ENCODE measurements around the gene DLX1.

Gene DLX1

GRCh38 chr2:172088245-172089004, 3.1 kb downstream of the DLX1 start:
- DNase-seq = no peak

- DNase-seq = no peak
Measured at GRCh38 chr2:172089005-172089504, 3.7 kb downstream of the DLX1 start.

GRCh38 chr2:172089633-172090032, 4.3 kb downstream of the DLX1 start:
- DNase-seq = no peak

DNA sequence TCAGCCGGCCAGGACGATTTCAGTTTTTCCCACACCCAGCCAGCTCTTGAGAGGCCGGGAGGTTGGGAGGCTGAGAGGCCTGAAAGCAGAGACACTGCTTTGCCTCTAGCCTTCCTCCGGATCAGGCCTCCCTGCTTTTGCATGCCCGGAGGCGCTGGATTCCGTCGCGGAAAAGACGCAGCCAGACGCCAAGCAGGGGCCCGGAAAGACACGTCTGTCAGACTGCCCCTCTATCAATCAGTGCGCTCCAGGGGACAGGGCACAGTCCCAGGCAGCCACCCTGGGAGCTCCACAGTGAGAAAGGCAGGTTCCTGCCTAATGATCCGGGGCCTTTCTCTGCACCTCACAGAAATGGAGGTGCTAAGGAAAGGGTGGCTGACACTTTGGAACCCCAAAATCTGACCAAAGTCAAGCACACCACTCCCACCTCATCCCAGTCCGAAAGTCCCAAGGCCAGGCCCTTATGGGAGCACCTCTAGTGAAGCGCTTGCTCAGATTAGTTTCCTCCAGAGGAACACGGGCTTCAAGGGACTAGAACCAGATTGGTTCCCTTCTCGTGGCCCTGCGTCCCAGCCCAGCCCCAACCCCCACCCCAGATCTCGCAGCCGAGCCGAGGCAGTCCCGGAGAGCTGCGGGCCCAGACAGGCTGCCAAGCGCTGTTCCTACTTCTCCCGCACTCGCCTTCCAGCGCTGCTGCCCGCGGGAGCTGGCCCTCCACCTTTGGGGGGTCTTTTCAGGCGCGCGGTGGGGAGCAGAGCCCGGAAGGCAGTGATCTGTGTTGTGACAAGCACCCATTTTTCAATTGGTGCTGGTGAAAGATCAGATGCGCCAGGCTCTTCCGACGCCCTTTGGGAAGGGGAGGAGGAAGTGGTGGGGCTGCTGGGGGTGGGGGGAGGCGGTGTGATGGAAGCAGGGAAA, 5.0 kb downstream of the DLX1 start:
- no peak for DNase-seq

- DNase-seq = no peak
Measured at GRCh38 chr2:172091000-172091641, 5.8 kb downstream of the DLX1 start.

- DNase-seq = no peak
Measured at GRCh38 chr2:172091761-172092566, 6.7 kb downstream of the DLX1 start.

DNA sequence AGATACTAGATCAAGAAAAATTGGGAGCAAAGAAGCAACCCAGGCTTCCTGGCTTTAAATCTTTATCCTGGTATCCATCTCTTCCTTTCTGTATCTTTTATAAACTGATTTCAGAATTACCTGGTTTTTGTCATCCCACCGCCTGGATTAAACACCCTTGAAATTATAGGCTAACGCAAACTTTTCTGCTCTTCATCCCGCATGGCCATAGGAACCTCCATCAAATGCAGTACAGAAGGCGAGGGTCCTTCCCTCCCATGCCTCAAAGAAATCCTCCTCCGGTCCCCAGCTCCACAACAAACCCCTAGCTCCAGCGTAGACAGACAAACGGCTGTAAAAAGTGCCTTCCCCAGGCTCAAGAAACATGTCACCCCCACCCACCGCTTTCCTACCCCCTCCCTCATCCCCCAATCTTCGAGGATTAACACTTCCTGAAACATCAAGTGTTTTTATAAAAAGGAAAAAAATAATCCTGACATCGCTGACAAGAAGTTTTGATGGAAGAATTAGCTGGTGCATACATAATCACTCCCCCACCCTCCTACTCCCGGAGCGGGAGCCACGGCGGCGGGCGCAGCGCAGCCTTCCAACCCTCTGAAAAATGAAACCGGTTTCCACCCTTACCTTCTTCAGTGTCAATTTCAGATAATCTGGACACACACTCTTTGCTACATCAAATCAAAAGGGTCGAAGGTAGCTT, 7.6 kb downstream of the DLX1 start:
- no peak for DNase-seq

GRCh38 chr2:172093416-172094293, 8.3 kb downstream of the DLX1 start:
- no peak for DNase-seq

- DNase-seq = no peak
Measured at GRCh38 chr2:172094294-172095145, 9.2 kb downstream of the DLX1 start.

DNA sequence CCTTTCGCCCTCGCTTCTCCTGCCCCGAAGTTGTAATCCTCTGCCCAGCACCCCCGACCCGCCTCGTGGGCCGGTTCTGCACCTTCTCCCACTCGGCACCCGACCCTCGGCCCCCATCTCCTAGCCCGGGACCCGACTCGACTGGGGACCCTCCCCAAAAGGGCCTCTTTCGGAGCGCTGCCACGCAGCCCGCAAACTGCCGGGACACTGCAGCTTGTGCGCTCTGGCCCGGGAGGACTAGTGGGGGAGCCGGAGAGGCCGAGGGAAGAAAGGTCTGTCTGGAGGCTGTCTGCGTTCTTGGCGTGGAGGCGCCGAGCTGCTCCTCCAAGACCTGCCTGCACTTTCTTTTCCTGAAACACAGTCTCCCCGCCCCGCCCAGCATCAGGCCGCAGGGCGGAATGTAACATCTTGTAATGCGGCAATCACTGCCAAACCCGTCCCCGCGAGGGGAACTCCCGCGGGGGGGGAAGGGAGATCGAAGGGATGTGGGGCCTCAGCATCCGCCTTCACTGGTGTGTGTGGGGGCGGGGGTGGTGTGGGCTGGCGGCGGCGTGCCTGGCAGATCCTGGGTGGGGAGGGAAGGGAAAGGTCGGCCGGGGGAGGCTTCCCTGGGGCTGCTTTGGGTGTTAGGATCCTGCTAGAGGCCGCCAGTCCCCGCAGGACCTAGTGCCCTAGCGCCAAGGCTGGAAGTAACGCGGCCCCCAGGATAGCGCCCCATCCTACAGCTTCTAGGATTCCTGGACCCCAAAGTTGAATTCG, 10.0 kb downstream of the DLX1 start:
- DNase-seq = peak; percentile 75

- no peak for DNase-seq
Measured at GRCh38 chr2:172095905-172096625, 10.8 kb downstream of the DLX1 start.

DNA sequence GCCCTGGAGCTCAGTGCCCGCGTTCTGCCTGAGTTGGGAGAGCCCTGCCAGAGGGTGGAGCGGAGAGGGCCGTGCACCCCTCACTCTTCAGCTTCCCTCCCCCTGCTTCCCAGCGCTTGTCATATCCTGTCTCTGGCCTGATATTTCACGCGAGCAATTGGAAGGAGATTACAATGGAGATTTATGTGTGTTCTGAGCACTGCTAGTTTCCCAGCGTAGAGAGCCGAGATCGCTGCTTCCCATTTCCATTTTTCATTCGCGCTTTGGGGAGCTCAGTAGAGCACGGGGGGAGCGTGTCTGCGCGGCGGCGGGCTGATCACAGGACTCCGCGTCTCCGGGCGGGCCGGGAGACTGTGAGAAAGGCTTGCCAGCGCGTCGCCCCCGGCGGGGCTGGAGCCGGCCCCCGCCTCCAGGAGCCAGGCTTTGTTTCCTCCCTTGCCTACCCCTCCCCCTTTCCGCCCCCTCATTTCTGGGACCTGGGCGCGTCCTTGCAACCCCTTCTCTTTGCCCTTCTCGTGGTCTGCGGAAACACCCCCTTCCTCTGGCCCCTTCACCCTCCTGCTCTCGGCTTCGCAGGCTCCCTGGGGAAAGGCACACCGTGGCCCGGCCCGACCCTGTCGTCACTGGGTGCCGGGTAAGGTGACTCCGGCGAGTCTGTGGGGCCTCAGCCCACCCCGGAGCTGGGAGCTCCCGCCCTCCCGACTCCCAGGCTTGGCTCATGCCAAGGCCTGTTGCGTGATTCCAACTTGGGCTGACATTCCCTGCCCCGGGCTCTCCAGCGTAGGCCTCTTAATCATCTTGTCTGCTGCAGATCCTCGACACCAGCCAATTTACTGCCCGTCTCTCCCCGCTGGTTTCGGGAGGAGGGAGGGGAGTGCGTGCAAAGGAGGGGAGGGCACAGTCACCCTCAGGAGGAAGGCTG, 11.6 kb downstream of the DLX1 start:
- no peak for DNase-seq

GRCh38 chr2:172097557-172098131, 12.3 kb downstream of the DLX1 start:
- DNase-seq = no peak

DNA sequence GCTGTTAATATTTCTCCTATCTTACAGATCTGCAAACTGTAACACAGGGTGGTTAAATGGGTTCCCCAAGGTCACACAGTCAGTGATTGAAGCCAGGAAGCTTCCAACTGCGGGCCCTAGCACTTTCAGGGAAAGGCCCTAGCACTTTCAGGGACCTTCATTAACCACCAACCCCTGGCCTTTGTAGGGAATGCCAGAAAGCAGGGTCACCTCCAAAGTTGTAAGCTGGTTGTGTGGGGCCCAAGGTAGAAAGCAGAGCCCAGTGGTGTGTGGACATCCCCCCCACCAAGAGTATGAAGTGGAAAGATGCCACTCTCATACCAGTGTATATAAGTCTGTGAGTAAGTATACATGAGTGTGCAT, 13.0 kb downstream of the DLX1 start:
- no peak for DNase-seq

DNA sequence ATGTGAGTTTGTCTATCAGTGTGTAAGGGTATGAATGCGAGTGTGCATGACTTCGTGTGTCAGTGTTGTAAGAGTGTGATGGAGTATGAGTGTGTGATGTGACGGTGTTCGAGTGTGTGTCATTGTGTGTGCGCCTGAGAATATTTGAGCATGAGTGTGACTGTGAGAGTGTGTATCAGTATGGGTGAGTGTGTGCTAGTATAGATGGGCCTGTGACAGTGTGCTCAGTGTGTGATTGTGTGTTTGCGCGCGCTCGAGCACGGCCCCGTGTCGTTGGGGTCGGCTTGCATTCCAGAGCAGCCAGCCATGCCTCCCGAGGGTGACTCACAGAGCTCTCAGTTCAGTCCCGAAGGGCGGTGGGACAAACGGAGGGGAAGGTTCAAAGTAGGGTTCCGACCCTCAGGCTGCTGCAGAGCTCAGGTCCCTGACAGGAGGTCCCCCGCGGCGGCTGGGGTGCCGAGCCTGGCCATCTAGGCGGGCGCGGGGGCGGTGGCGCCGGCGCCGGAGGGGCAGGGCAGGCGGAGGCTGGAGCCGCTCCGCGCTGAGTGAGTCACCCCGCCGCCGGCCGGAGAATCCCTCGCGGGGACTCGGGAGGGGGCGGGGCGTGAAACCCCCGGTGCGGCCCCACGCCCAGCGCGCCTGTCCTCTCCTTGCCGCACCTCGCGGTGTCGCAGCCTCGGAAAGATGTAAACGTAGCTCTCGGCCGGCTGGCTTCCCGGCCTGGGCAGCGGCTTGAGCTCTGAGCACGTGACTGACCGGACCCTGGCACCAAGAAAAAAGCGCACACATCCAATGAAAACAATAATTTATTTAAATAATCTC, 13.6 kb downstream of the DLX1 start:
- DNase-seq = no peak

All from CD4-positive, alpha-beta T cell treated with Interferon gamma for 1 hour (primary cell).